HuH-7 (cell line): Measurements from ENCODE around the gene FOXL2.
"Not testable (repeated sequence)": the region's sequence is repeated elsewhere in the genome, so short reads cannot be mapped to it uniquely, and the experiment has no call there.

Experiments used
- DNase-seq: peaks from one replicate; pipeline ENCODE4 v3.0.0; 2011; ENCODE audit warnings: low spot score

The FOXL2 gene

GRCh38 chr3:138933068-138933668 lies 13.8 kb downstream of the FOXL2 start:
- no peak for DNase-seq

- no peak for DNase-seq
These were observed 18.1 kb downstream of the FOXL2 start for GRCh38 chr3:138928727-138929372.

- DNase-seq: peak; percentile 77
These were observed 23.4 kb downstream of the FOXL2 start for GRCh38 chr3:138923531-138923994.

GRCh38 chr3:138922400-138922799 lies 24.5 kb downstream of the FOXL2 start:
- DNase-seq: not testable (repeated sequence)

- no peak for DNase-seq
These were observed 25.3 kb downstream of the FOXL2 start for GRCh38 chr3:138921316-138922292.

GRCh38 chr3:138919325-138919724 lies 27.6 kb downstream of the FOXL2 start:
- DNase-seq: no peak

GRCh38 chr3:138916824-138917223 lies 30.1 kb downstream of the FOXL2 start:
- DNase-seq: no peak

- DNase-seq: peak; percentile 87
These were observed 31.1 kb downstream of the FOXL2 start for GRCh38 chr3:138915503-138916498.

- DNase-seq: peak; percentile 54
These were observed 32.0 kb downstream of the FOXL2 start for GRCh38 chr3:138914870-138915502.

- no peak for DNase-seq
These were observed 33.2 kb downstream of the FOXL2 start for GRCh38 chr3:138913766-138914165.

GRCh38 chr3:138912237-138912636 lies 34.7 kb downstream of the FOXL2 start:
- no peak for DNase-seq

- no peak for DNase-seq
These were observed 35.3 kb downstream of the FOXL2 start for GRCh38 chr3:138911621-138912020.

GRCh38 chr3:138909904-138910303 lies 37.0 kb downstream of the FOXL2 start:
- DNase-seq: peak; percentile 18

GRCh38 chr3:138908846-138909245 lies 38.1 kb downstream of the FOXL2 start:
- no peak for DNase-seq

- DNase-seq: no peak
These were observed 39.4 kb downstream of the FOXL2 start for GRCh38 chr3:138907539-138907938.

GRCh38 chr3:138902171-138902570 lies 44.8 kb downstream of the FOXL2 start:
- DNase-seq: no peak

GRCh38 chr3:138901567-138901966 lies 45.4 kb downstream of the FOXL2 start:
- no peak for DNase-seq

- DNase-seq: no peak
These were observed 47.5 kb downstream of the FOXL2 start for GRCh38 chr3:138899351-138899991.

GRCh38 chr3:138898708-138899107 lies 48.2 kb downstream of the FOXL2 start:
- DNase-seq: no peak

- DNase-seq: no peak
These were observed 48.6 kb downstream of the FOXL2 start for GRCh38 chr3:138898301-138898700.
